Hypothalamus (tissue), 51 donors: ENCODE data around the gene SYNGR1.

Source experiments
- DNase-seq, 51 donors: peaks; one replicate each; lab custom pipeline; 2025; lab: John Stamatoyannopoulos, UW

The SYNGR1 gene

DNA sequence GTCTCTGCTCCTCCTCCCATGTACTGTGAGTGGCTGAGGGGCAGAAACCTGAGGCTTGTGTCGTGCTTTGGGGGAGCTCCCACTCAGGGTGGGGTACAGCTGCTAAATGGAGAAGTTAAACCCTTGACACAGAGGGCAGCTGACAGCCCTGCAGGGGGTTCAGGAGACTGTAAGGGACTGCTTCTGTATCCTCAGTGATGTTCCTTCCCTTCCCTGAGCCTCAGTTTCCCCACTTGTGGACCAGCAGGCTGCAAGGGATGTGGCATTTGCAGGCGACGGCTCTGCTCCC, 15.6 kb downstream of the SYNGR1 start:
- no peak for DNase-seq

DNA sequence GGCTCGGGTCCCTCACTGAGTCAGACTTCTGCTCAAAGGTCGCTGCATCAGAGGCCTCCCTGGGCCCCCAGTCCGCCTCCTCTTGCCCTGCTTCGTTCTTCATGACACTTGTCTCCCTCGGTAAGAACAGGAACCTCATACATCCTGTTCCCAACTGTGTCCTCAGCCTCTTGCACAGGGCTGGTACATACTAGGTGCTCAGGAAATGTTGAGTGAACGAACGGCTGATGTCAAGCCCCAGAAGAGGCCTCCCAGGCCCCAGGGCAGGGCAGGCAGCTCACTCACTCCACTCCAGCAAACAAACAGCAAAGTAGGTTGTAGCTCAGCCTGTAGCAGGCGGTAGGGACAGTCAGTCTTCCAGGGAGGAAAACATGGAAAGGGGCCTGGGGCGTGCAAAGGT, 17.2 kb downstream of the SYNGR1 start:
- DNase-seq = no peak

GRCh38 chr22:39368461-39368911, 18.7 kb downstream of the SYNGR1 start:
- DNase-seq = no peak

DNA sequence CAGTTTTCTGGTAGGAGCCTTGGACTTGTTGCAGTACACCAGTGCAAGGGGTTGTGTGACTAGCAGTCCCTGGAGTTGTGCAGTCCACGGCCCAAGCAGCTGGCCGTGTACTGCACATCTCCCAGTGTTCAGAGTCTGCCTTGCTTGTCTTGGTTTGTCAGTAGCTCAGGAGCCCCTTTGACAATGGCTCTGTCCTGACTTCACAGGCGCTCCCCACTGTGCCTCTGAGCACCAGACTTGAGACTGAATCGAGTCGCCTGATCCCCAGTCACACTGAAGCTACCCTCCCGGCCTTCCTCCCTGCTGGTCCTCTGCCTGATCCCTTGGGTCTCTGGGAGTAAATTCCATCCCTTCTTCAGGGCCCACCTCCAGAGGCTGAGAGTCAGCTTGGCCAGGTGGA, 19.4 kb downstream of the SYNGR1 start:
- no peak for DNase-seq

- DNase-seq = no peak
Measured at GRCh38 chr22:39369586-39369985, 19.8 kb downstream of the SYNGR1 start.

- DNase-seq = no peak
Measured at GRCh38 chr22:39371732-39372131, 21.9 kb downstream of the SYNGR1 start.

DNA sequence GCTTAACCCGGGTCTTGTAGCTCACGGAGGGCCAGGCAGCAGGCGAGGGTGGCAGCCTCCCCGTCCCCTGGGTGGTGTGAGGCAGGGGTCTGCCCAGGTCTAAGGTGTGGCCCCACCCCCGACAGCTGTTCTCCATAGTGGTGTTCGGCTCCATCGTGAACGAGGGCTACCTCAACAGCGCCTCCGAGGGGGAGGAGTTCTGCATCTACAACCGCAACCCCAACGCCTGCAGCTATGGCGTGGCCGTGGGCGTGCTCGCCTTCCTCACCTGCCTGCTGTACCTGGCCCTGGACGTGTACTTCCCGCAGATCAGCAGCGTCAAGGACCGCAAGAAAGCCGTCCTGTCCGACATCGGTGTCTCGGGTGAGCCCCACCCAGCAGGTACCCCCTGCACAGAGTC, 24.4 kb downstream of the SYNGR1 start:
- no peak for DNase-seq

DNA sequence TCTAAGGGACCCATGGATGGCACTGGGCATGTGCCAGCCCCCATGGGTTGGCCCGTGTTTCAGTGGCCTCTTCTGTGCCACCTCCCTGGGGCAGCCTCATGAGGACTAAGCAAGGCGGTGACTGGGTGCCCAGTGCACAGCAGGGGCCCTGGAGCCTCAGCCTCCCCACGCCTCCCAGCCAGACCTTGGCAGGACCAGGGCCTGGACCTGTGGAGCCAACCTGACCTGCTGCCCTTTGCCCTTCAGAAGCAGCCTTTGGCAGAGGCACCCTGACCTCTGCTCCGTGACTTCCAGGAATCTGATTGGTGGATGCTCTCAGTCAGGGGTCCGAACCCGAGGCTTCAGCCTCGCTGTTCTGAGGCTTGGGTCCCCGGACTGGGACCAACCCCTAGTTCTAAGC, 25.0 kb downstream of the SYNGR1 start:
- no peak for DNase-seq

DNA sequence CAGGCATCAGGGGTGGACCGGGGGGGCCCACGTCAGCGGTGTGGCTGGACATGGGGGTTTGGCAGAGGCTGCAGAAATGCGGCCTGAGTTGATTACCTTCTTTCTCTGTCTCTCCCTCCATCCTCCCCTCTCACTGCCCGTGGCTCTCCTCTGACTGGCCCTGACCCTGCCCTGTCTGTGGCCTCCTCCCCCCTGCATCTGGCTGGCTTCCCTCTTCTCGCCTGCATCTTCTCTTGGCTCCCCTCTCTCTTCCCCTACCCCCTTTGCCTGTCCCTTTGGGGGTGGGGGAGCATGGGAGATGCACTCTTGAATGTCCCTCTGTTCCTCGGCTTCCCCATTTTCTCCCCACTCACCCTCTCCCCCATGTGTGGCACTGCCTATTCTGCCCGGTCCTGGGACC, 25.9 kb downstream of the SYNGR1 start:
- DNase-seq = no peak

DNA sequence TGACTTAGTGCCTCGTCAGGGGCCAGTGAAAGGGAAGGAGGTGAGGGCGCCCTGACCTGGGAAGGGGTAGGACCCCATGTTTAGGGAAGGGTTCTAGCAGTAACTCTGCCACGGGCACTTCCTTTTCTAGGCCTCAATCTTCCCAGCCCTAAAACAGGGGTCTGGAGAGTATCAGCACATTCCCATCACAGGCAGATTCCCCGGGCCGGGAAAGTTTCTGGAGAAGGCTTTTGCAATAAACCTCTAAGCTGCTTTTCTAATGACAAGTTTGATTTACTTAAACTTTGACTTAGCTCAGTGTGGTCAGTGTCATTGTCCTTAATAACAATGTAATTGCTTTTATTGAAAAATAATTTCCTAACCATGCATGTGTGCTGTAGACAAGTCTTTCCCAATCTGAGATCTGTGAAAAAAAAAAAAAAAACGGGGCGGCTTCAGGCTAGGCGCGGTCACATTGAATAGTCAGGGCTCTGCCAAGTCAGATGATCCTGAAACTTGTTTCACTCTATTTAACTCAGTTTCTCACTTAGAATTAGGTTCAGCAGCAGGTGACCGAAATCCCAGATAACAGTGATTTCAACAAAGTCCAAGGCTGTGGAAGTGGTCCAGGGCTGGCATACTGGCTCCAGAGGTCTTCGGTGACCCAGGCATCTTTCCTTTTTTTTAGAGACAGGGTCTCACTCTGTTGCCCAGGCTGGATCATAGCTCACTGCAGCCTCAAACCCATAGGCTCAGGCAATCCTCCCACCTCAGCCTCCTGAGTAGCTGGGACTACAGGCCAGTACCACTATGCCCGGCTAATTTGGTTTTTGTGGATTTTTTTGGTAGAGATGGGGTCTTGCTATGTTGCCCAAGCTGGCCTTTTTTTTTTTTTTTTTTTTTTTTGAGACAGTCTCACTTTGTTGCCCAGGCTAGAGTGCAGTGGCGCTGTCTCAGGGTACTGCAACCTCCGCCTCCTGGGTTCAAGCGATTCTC, 30.3 kb downstream of the SYNGR1 start:
- DNase-seq = no peak

GRCh38 chr22:39381009-39381755, 31.4 kb downstream of the SYNGR1 start:
- no peak for DNase-seq

- DNase-seq = no peak
Measured at GRCh38 chr22:39381930-39382329, 32.1 kb downstream of the SYNGR1 start.

DNA sequence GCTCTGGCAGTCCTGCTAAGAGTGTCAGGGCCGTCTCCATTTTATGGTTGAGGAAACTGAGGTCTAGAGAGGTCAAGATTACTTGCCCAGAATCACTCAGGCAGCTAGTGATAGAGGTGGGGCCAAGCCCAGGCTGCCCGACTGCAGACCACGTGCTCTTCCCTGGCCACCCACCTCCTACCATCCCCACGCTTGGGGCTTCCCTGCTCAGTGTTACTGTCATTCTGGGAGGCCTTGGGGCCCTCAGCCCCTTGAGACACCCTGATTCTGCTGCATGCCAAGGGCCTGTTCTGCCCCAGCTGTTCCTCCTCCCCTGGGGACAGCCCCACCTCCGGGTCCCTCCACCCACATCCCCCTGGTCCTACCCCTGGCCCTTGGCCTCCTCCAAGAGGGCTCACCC, 32.6 kb downstream of the SYNGR1 start:
- DNase-seq = no peak

- peak in 1 of 51 donors; percentile 17 for DNase-seq
Measured at GRCh38 chr22:39383841-39384625, 34.2 kb downstream of the SYNGR1 start.

- peak in 7 of 51 donors; percentile 10 to 33 (median 18) for DNase-seq
Measured at GRCh38 chr22:39384750-39385480, 35.1 kb downstream of the SYNGR1 start.

- peak in 41 of 51 donors; percentile 12 to 83 (median 65) for DNase-seq
Measured at GRCh38 chr22:39388261-39389011, 38.6 kb downstream of the SYNGR1 start.

DNA sequence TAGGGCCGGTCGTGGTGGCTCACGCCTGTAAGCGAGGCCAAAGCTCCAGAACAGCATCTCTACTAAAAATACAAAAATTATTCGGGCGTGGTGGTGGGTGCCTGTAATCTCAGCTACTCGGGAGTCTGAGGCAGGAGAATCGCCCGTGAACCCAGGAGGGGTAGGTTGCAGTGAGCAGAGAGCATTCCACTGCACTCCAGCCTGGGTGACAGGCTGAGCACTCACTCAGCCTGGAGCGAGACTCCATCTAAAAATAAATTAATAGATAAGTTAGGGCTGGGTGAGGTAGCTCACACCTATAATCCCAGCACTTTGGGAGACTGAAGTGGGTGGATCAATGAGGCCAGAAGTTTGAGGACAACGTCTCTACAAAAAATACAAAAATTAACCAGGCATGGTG, 39.6 kb downstream of the SYNGR1 start:
- no peak for DNase-seq

- DNase-seq = no peak
Measured at GRCh38 chr22:39392341-39392948, 42.7 kb downstream of the SYNGR1 start.
